ENCODE results near the gene NACC2.

NACC2 gene

DNA sequence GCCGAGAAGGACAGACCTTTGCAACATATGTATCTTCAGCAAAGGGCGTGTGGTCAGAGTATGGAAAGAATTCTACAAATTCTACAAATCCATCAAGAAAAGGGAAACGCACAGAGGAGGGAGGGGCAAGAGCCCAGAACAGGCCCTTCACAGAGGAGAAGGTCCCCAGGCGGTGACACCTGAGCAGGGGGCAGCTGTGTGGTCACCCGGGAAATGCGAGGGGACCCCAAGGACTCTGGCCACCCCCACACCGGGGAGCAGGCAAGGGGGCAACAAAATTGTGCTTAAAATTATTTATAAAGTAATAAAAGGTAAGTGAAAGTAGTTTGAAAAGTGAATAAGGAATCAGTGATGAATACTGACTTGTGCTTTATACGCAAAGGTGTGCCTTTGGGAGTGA is 17.6 kb downstream of the NACC2 start:
- ATAC-seq, result no peak
- TF ChIP-seq, protein P1, sequence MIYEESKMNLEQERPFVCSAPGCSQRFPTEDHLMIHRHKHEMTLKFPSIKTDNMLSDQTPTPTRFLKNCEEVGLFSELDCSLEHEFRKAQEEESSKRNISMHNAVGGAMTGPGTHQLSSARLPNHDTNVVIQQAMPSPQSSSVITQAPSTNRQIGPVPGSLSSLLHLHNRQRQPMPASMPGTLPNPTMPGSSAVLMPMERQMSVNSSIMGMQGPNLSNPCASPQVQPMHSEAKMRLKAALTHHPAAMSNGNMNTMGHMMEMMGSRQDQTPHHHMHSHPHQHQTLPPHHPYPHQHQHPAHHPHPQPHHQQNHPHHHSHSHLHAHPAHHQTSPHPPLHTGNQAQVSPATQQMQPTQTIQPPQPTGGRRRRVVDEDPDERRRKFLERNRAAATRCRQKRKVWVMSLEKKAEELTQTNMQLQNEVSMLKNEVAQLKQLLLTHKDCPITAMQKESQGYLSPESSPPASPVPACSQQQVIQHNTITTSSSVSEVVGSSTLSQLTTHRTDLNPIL (CRISPR knock-in tag; IDR thresholded peaks at IDR 0.05; ENCODE audit: low read depth), result no peak
- no peak for TF ChIP-seq RARB (CRISPR knock-in tag; IDR thresholded peaks at IDR 0.05)
- no peak for TF ChIP-seq PPARA (CRISPR knock-in tag; IDR thresholded peaks at IDR 0.05; ENCODE audit: borderline replicate concordance)
- TF ChIP-seq, protein P2, sequence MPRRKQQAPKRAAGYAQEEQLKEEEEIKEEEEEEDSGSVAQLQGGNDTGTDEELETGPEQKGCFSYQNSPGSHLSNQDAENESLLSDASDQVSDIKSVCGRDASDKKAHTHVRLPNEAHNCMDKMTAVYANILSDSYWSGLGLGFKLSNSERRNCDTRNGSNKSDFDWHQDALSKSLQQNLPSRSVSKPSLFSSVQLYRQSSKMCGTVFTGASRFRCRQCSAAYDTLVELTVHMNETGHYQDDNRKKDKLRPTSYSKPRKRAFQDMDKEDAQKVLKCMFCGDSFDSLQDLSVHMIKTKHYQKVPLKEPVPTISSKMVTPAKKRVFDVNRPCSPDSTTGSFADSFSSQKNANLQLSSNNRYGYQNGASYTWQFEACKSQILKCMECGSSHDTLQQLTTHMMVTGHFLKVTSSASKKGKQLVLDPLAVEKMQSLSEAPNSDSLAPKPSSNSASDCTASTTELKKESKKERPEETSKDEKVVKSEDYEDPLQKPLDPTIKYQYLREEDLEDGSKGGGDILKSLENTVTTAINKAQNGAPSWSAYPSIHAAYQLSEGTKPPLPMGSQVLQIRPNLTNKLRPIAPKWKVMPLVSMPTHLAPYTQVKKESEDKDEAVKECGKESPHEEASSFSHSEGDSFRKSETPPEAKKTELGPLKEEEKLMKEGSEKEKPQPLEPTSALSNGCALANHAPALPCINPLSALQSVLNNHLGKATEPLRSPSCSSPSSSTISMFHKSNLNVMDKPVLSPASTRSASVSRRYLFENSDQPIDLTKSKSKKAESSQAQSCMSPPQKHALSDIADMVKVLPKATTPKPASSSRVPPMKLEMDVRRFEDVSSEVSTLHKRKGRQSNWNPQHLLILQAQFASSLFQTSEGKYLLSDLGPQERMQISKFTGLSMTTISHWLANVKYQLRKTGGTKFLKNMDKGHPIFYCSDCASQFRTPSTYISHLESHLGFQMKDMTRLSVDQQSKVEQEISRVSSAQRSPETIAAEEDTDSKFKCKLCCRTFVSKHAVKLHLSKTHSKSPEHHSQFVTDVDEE (CRISPR knock-in tag; IDR thresholded peaks at IDR 0.05), result no peak
- TF ChIP-seq SNAI2 (CRISPR knock-in tag; IDR thresholded peaks at IDR 0.05), result no peak
- TF ChIP-seq, protein P3, sequence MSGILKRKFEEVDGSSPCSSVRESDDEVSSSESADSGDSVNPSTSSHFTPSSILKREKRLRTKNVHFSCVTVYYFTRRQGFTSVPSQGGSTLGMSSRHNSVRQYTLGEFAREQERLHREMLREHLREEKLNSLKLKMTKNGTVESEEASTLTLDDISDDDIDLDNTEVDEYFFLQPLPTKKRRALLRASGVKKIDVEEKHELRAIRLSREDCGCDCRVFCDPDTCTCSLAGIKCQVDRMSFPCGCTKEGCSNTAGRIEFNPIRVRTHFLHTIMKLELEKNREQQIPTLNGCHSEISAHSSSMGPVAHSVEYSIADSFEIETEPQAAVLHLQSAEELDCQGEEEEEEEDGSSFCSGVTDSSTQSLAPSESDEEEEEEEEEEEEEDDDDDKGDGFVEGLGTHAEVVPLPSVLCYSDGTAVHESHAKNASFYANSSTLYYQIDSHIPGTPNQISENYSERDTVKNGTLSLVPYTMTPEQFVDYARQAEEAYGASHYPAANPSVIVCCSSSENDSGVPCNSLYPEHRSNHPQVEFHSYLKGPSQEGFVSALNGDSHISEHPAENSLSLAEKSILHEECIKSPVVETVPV (CRISPR knock-in tag; IDR thresholded peaks at IDR 0.05), result no peak
- TF ChIP-seq, protein P4, sequence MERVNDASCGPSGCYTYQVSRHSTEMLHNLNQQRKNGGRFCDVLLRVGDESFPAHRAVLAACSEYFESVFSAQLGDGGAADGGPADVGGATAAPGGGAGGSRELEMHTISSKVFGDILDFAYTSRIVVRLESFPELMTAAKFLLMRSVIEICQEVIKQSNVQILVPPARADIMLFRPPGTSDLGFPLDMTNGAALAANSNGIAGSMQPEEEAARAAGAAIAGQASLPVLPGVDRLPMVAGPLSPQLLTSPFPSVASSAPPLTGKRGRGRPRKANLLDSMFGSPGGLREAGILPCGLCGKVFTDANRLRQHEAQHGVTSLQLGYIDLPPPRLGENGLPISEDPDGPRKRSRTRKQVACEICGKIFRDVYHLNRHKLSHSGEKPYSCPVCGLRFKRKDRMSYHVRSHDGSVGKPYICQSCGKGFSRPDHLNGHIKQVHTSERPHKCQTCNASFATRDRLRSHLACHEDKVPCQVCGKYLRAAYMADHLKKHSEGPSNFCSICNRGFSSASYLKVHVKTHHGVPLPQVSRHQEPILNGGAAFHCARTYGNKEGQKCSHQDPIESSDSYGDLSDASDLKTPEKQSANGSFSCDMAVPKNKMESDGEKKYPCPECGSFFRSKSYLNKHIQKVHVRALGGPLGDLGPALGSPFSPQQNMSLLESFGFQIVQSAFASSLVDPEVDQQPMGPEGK (CRISPR knock-in tag; IDR thresholded peaks at IDR 0.05; ENCODE audit: borderline replicate concordance), result no peak
- no peak for TF ChIP-seq OSR1 (CRISPR knock-in tag; IDR thresholded peaks at IDR 0.05)
- TF ChIP-seq GLIS3 (CRISPR knock-in tag; IDR thresholded peaks at IDR 0.05), result no peak

DNA sequence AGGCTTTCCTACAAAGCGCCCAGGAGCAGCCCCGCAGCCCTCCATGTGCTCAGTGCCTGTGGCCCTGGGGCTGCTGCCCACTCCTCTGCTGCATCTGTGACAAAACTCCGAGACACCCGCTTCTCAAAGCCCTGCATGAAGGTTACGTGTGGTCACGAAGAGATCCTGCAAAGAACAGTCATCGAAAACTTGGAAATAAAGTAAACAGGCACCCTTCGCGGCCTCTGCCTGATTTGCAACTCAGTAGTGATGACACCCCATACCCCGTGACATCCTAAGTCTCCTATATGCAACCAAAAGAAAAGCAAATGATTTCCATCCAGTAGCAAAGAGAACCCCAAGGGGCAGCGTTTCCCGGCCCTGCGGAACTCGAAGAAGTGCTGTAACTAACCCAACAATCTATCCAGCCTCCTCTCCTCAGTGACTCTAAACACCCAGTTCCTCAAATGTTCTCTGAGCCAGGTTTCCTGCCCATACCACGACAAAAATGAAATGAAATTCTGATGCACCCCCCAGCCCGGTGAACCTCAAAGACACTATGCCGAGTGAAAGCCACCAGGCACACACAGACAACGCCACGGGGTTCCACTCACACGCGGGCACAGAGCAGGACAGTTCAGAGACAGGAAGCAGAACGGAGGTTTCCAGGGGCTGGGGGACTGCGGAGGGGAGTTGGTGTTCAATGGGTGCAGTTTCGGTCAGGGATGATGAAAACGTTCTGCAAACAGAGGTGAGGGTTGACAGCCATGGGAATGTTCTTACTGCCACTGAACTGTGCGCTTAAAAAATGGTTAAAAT is 19.0 kb downstream of the NACC2 start:
- TF ChIP-seq ESRRG (CRISPR knock-in tag; IDR thresholded peaks at IDR 0.05), result no peak
- no peak for TF ChIP-seq ZFP30 (CRISPR knock-in tag; IDR thresholded peaks at IDR 0.05)
- no peak for TF ChIP-seq ZC3H10 (CRISPR knock-in tag; IDR thresholded peaks at IDR 0.05)
- TF ChIP-seq, protein P5, sequence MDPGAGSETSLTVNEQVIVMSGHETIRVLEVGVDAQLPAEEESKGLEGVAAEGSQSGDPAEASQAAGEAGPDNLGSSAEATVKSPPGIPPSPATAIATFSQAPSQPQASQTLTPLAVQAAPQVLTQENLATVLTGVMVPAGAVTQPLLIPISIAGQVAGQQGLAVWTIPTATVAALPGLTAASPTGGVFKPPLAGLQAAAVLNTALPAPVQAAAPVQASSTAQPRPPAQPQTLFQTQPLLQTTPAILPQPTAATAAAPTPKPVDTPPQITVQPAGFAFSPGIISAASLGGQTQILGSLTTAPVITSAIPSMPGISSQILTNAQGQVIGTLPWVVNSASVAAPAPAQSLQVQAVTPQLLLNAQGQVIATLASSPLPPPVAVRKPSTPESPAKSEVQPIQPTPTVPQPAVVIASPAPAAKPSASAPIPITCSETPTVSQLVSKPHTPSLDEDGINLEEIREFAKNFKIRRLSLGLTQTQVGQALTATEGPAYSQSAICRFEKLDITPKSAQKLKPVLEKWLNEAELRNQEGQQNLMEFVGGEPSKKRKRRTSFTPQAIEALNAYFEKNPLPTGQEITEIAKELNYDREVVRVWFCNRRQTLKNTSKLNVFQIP (CRISPR knock-in tag; IDR thresholded peaks at IDR 0.05; ENCODE audit: borderline replicate concordance, low read depth), result no peak
- TF ChIP-seq GLIS3 (CRISPR knock-in tag; IDR thresholded peaks at IDR 0.05), result no peak
- ATAC-seq, result no peak

DNA sequence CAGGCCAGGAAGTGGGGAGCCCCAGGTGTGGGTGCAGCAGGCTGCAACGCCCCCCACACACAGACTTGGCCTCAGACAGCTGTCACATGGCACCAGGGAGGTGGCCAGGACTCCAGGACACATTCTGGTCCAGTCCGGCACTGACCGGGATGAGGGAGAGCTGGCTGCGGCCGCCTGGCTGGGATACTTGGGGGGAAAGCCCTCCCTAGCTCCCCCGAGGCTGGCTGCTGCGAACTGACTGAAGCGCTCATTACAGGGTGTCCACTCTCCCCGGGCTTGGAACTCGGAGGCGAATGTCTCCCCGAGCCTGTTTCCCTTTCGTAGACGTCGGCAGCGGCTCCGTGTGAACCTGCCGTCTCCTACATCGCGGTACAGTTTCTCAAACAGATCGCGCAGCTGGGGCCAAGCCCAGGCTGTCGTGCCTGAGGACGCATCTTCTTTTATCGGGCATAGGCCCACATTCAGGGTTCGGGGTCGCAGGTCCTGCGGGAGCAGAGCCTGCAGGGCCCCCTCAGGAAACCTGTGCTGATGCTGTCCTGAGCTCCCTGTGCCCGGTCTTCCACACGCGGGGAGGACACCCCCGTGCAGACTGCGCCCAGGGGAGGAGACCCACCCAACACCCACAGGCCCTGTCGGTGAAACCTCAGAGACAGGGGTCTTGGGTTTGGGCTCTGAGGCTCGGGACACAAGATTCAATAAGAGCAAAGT is 19.8 kb downstream of the NACC2 start:
- TF ChIP-seq ZNF565 (CRISPR knock-in tag; conservative IDR thresholded peaks at IDR 0.05; ENCODE audit: low read depth) (no peak), TCF4 (CRISPR knock-in tag; IDR thresholded peaks at IDR 0.05; ENCODE audit: borderline replicate concordance) (no peak), ZNF70 (CRISPR knock-in tag; IDR thresholded peaks at IDR 0.05) (no peak), BACH2 (CRISPR knock-in tag; IDR thresholded peaks at IDR 0.05; ENCODE audit: borderline replicate concordance) (no peak), ZNF8 (CRISPR knock-in tag; IDR thresholded peaks at IDR 0.05) (no peak)
- TF ChIP-seq, protein P4 (CRISPR knock-in tag; IDR thresholded peaks at IDR 0.05; ENCODE audit: borderline replicate concordance), result no peak
- ATAC-seq, result no peak
